ENCODE data around the gene ATAD2B.
"Not testable (repeated sequence)": the region's sequence is repeated elsewhere in the genome, so short reads cannot be mapped to it uniquely, and the experiment has no call there.

ATAD2B gene

GRCh38 chr2:23782126-23782525 is 144.8 kb downstream of the ATAD2B start:
- DNase-seq (ENCODE audit: low read depth) = no peak
- H3K4me3 ChIP-seq (ENCODE audit: low read length) = no peak overlapping the region
- no peak for TF ChIP-seq CTCF (conservative IDR thresholded peaks at IDR 0.05; ENCODE audit: low read depth, low read length)

DNA sequence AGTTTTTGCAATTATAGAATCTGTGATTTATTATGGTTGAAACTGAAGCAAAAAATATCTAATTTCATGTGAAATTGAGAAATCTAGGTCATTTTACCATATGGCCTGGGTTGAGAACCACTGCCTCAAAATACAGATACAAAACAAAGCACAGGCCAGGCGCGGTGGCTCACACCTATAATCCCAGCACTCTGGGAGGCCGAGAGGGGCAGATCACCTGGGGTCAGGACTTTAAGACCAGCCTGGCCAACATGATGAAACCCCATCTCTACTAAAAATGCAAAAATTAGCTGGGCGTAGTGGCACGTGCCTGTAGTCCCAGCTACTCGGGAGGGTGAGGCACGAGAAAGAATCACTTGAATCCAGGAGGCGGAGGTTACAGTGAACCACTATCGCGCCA is 146.5 kb downstream of the ATAD2B start:
- H3K4me3 ChIP-seq (ENCODE audit: low read length); DNase-seq (ENCODE audit: low read depth): not testable (repeated sequence)

DNA sequence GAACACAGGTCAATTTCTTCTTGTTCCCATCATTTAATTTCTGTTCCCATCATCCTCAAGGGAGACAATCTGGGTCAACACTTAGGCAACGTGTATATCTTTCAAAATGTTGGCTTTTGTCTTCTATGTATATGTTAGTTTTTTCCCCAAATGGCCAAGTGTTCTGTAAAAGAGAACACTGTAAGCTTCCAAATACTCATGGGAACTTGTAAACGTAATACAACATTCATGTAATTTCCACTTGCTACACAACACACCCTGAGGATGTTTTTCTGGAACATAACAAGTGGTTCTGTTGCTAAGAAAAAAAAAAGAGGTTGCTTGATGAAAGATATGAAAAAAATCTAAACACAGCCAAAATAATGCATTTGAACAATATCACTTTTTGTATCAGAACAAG is 149.1 kb downstream of the ATAD2B start:
- no peak for DNase-seq (ENCODE audit: low read depth)
- no peak for TF ChIP-seq CTCF (conservative IDR thresholded peaks at IDR 0.05; ENCODE audit: low read depth, low read length)
- H3K4me3 ChIP-seq (ENCODE audit: low read length) = no peak overlapping the region

DNA sequence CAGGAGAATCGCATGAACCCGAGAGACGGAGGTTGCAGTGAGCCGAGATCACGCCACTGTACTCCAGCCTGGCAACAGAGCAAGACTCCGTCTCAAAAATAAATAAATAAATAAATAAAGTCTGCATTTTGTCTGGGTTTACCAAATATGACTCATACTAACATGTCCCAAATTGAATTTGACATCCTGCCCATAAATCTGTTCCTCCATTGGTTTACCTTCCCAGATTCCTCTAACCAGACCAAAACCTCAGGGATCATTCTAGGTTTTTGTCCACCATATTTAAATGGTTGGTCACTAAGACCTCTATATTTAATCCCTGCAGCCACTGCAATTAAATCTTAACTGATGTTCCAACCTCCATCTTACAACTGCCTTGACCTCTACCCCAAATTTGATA is 150.9 kb downstream of the ATAD2B start:
- DNase-seq (ENCODE audit: low read depth) = no peak
- no peak for TF ChIP-seq CTCF (conservative IDR thresholded peaks at IDR 0.05; ENCODE audit: low read depth, low read length)
- H3K4me3 ChIP-seq (ENCODE audit: low read length) = no peak overlapping the region

- no peak for DNase-seq (ENCODE audit: low read depth)
- H3K4me3 ChIP-seq (ENCODE audit: low read length) = no peak overlapping the region
- no peak for TF ChIP-seq CTCF (conservative IDR thresholded peaks at IDR 0.05; ENCODE audit: low read depth, low read length)
Observed at GRCh38 chr2:23772684-23773083, 154.2 kb downstream of the ATAD2B start.

GRCh38 chr2:23772056-23772455 is 154.9 kb downstream of the ATAD2B start:
- TF ChIP-seq CTCF (conservative IDR thresholded peaks at IDR 0.05; ENCODE audit: low read depth, low read length) = no peak
- DNase-seq (ENCODE audit: low read depth) = no peak
- H3K4me3 ChIP-seq (ENCODE audit: low read length) = no peak overlapping the region

DNA sequence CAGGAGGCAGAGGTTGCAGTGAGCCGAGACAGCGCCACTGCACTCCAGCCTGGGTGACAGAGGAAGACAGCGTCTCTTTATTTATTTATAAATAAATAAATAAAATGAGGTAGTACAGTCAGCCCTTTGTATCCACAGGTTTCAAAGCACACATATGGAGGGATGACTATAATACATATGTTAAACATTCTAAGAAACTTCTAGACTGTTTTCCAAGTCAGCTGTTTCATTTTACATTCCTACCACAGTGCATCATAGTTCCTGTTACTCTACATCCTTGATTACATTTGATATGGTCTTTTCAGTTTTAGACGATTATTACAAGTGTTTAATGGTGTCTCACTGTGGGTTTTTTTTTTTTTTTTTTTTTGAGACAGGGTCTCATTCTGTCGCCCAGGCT is 157.6 kb downstream of the ATAD2B start:
- TF ChIP-seq CTCF (conservative IDR thresholded peaks at IDR 0.05; ENCODE audit: low read depth, low read length) = no peak
- no peak for DNase-seq (ENCODE audit: low read depth)
- H3K4me3 ChIP-seq (ENCODE audit: low read length) = no peak overlapping the region

Data from retinal pigment epithelial cell (primary cell).